ENCODE data around the gene RICTOR.
A peak's percentile ranks its signal among the peaks of the same experiment; 100 is the strongest.

Gene RICTOR

DNA sequence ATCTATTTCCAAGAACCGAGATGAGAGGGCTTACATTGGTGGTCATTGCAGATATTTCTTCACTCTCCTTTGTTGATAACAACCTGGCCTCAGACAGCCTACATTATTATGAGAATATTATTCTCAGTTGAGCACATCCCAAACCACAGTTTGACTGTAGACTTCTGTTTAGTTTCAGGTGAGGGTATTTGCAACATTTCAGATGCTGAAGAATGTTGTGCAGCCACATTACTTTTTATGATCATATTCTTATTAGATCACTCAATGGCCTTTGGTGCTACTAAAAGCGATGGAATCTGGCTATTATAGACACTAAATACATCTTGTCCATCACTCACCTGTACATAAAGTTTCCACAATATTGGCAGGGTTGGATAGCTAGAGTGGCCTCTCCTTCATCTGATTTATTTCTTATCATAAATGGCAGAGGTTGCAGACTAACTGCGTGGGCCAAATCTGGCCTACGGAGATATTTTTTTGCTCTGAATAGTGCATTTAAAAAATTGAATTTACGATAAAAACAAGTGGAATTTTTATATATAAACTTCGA is 26.2 kb upstream of the RICTOR start:
- no peak for DNase-seq (ENCODE audit: low read depth)

DNA sequence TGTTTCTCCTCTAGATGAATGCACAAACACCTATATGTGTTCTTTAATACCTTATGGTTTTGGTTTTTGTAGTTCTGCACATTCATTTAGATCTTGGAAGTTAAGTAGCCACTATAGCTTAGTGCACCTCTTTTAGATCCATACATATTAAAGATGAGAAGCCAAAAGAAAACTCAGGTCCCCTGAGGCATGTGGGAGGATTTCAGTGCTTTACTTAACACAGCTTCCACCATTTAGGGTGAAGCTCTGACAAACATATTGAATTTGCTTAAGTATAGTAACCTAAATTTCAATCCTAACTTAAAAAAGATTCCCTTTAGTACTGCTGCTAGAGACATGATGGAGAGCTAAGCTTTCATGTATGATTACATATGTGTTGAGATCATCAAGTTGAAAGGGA is 25.6 kb upstream of the RICTOR start:
- DNase-seq (ENCODE audit: low read depth), result no peak

DNA sequence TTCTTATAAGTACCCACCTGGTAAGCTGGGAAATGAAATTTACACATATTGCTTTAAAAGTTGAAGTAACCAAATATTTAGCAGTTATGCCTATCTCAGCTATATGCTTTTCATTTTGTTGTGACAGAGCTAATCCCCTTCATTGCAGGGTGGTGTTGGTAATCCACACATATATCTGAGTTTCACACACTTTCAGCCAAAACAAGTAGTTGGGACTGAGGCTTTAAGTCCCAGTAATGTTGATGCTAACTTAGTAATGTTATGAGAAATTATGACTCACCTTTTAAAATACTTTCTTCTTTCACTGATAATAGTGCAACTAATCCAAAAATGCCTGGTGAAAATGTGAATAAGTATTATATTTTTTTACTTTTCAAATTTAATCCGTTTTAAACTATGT is 19.2 kb upstream of the RICTOR start:
- no peak for DNase-seq (ENCODE audit: low read depth)

DNA sequence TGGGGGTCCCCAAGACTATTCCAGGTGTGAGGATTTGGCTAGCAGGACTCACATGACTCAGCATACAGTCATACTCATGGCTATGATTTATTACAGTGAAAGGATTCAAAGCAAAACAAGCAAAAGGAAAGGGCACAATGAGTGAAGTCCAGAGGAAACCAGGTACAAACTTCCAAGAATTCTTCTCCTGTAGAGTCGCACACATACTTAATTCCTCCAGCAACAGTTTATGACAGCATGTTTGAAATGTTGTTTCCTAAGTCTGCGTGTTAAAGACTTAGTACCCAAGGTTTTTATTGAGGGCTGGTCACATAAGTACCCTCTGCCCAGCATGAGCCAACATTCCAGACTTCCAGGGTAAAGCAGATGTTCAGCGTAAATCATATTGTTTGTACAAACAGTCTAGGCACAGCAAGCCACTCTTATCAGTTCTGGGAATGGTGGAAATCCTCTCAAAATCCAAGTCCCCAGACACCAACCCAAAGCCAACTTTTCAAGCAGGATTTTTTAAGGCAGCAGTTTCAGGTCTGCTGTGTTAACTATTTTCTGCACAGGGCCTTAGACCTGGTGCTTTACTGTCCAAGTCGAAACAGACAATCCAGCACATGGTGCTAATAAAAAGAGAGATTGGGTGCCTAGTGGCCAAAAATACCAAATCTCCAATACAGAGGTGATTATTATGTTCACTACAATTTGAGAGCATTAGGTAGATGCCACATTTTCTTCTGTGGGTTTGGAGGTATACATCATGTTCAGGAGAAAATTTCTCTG is 18.6 kb upstream of the RICTOR start:
- no peak for DNase-seq (ENCODE audit: low read depth)

DNA sequence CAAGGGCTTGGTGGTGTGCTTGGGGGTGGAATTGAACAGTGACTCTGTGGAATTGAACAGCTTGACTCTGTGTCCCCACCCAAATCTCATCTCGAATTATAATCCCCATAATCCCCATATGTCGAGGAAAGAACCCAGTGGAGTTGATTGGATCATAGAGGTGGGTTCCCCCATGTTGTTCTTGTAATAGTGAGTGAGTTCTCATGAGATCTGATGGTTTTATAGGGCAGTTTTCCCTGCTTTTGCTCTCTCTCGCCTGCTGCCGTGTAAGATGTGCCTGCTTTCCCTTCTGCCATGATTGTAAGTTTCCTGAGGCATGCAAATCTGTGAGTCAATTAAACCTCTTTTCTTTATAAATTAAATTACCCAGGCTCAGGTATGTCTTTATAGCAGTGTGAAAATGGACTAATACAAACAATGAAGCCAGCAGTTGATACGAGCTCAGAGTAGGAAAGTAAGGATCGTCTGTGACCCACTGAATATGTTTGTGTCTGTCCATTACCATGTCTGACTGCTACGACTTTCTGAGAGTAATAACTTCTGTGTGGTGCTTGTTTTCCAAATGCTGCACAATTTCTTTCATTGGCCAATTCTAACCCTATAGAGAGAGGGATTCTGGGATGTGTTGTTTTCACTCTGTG is 17.9 kb upstream of the RICTOR start:
- DNase-seq (ENCODE audit: low read depth), result no peak

DNA sequence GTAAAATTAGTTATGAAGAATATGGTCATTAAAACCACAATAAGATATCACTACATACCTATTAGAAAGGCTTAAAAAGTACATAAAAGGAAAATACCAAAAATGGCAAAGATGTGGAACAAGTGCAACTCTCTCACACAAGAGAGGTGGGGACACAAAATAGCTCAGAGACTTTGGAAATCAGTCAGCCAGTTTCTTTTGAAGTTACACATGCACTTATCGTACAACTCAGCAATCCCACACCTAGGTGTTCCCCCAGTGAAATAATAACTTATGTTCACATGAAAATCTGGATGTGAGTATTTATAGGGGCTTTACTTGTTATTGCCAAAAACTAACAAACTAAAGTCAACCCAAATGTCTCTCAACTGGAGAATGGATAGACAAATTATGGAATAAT is 9.8 kb upstream of the RICTOR start:
- DNase-seq (ENCODE audit: low read depth), result no peak

DNA sequence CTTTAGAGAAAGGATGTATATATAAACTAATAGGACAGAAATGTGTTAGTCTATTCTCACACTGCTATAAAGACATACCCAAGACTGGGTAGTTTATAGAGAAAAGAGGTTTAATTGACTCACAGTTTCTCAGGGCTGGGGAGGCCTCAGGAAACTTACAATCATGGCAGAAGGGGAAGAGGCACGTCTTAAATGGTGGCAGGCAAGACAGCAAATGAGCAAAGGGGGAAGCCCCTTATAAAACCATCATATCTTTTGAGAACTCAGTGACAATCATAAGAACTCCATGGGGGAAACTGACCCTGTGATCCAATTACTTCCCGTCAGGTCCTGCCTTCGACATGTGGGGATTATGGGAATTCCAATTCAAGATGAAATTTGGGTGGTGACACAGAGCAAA is 8.8 kb upstream of the RICTOR start:
- DNase-seq (ENCODE audit: low read depth), result no peak

DNA sequence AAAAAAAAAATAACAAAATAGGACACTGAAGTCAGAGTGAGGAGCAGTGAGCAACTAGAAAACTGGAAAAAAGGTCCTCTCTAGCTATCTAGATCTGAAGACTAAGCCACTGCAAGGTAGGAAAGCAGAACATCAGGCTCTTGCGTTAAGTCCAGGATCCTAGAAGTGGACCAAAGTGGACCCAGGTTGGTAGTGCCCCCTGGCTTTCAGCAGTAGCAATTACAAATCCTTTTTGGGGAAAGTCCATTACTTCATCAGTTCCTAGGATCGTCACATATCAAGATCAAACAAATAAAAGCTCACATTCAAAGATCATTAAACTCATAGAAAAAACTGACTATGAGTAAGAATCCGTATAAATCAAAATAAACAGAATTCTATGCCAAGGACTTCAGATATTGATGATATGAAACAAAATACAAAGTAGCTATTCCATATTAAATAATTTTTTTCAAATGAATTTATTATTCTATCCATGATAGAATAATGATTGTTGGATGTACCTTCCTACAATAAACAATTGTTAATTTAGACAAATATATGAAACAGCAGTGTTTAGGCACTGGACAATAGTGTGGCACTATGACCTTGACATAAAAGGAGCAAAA is 6.5 kb upstream of the RICTOR start:
- no peak for DNase-seq (ENCODE audit: low read depth)

DNA sequence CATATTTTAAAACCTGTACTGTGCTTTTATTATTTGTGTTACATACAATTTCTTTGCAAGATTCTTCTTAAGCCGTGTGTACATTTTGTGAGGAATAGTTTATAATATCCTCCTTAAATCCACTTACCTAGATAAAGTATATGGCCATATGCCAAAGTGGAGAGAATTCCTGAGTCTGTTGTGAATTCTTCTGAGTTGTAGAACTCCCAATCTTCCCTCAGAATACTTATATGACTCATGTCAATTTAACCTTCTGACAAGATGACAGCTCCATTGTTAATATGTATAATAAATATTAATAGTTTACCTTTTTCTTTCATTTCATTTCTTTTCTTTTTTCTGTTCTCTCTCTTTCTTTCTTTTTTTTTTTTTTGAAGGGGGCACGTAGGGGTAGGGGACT is 6.0 kb upstream of the RICTOR start:
- DNase-seq (ENCODE audit: low read depth), result no peak

DNA sequence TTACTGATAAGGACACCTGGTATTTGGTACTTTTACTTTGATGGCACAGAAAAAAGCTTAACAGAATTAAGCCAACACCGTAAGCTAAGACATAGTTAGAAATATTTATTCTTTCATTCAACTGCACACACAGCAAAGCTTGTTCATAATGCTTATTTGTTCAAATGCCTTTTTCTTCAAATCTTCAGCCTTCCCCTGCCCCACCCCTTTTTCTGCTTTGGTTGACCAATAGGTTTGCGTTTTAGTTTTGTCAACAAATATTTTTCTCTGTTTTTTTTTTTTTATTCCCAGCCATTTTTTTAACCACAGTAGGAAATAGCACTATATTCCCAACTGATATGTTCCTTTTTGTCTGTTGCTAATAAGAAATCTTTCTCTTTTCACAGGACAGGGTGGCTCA is 4.9 kb upstream of the RICTOR start:
- no peak for DNase-seq (ENCODE audit: low read depth)

DNA sequence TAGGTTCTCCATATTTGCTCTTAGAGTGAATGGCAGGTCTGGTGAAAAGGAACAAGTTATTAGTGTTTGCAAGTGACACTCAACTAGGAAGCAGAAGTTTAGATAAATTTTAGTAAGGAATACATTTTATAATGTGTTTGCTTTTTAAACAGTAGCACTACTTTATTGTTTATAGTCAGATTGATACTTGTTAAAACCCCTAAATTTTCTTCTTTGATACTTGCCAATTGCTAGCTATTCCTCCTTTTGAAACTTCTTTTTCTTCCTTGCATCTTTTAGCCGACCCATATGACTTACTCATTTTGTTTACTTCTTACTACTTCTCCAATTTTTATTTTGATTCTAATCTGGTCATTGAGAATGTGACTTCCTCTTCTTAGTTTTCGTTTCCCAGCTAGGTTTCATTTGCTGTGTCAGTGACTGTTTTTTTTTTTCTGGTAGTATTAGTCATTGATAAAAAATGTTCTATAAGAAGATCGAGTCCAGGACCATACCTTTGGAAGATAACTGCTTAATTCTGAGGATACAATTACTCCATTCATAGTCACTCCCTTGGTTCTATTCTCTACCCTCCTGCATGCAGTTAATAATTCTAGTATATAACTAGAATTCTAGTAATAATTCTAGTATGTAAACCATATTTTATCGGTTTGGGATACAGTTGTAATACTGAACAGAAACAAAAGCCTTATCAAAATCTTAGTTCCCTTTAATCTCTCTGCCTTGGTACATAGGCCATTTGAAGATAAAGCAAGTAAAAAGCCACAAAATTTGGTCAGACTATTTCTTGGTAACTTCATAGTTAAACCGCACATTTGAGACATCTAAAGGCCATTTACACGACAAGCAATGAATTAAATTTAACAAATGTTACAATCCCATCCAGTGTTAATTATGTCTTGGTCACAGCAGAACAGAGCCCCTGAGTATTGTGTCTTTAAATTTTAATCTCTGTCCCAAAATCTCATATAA is 2.8 kb upstream of the RICTOR start:
- DNase-seq (ENCODE audit: low read depth), result no peak

DNA sequence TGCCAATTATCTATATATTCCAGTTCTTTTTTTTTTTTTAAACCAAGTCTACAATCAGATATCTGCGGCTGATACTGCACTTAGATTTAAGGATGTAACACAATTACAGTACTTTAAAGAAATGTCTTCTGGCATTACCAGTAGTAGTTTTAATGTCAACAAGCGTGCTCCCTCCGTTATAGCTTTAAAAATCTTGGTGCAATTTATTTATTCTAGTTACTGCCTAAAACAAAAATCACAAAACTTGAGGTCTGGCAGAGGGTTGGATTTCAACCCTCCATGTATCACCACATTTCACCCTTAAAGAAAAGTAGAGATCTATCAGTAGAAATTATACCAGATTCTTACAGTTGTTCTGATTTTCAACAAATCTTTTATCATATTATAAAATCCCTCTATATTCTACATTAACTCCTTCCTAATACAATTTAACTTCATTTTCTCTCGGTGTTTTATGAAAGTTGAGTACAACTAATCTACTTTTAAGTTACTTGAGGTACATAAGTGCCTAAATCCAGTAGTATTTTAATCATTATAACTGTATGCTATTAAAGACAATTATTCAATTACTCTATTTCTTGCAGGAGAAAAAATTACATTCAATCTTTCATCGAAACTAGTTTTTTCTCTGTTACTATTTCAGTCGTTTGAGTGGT is 2.0 kb upstream of the RICTOR start:
- DNase-seq (ENCODE audit: low read depth), result no peak

DNA sequence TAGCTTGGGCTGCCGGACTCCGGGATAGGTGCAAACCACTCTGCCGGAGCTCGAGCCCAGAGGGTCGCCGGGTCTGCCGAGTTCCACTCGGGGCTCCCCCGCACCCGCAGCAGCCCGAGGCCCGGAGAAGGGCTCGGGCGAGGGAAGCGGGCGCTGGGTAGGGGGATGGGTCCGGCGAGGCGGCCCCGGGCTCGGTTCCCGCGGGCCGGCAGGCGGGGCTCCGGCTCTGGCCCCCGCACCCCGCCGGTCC is 507 bp downstream of the RICTOR start:
- DNase-seq (ENCODE audit: low read depth), result no peak

DNA sequence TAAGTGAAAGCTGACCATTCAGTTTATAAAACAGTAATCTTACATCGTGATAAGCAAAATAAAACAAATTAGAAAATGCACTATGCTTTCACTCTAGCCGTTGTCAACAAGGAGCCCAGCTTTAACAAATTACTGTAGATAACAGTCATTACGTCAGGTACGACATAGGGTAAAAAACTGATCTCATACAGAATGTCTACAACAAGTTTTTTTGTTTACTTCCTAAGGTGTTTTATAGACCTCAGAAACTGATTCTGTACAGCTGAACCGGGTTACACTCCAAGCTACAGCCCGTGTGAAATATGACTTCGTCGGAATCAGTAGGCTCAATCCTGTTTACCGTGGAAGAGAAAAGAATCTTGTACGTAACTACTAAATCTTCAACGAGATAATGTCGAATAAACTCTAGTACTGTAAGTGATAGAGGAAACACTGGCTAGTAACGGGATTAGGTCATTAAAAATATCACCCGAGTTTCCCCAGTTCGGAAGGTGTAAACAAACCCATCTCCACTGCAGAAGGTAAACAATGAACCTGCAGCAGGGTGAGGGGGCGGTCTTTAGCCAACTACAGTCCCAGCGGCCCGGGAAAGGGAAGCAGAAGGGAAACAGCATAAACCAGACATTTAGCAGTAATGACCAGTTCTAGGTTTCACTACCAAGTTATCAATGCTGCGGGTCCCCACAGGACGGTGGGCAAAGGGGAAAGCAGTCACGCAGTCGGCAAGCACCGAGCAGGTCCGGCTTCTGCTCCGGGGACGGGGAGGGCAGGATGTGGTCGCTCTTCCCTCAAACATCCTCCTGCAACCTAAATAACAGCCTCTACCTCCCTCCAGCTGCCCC is 1.1 kb downstream of the RICTOR start:
- DNase-seq (ENCODE audit: low read depth), result peak; percentile 19

DNA sequence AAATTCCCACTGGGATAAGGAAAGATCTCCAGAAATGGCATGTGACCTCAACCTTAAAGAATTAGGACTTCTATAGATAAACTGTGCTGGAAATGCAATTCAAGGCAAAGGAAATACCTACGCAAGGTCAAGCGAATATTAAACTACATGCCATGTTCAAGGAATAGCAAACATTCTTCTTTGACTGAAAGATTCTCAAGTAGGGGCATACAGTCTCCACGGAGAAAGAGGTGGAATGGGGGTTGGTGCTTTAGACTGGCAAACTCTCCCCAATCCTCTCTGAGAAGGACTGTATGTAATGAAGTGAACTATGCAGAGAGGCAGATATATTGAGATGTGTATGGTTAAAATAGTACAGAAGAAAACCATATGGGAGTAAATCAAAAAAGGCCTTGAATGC is 6.1 kb downstream of the RICTOR start:
- DNase-seq (ENCODE audit: low read depth), result no peak

DNA sequence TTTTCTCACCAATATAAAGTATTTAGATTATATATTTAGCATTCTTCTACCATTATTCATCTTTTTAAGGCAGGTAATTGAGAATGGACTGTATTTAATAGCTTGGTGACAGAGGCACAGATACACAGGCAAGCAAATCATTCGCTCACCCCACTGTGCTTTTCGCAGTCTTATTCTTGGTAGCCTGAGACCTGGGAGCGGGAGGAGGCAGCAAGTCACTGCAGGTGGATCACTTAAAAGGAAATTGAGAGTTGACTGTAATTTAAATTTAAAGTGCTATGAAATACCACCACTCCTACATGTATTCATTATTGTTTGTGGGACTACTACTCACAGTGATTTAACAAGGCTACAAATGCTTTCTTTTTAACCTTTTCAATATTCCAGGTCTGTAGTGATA is 9.7 kb downstream of the RICTOR start:
- DNase-seq (ENCODE audit: low read depth), result no peak

DNA sequence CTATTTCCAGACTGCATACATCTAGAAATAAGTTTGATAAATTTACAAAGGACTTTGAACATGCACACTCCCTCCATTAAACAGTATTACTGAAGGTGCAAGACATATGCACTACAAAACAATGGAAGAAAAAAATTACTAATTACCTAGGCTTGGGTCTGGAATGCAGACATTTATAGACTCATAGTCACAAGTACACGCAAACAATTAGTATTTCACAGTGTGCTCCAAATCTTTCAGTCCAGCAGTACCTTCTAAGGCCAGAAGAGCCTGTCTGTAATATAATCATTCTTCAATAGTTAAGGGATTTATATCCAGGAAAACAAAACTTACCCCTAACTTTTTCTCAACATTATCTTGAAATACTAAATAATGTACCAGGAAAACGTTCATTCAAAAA is 11.2 kb downstream of the RICTOR start:
- no peak for DNase-seq (ENCODE audit: low read depth)

DNA sequence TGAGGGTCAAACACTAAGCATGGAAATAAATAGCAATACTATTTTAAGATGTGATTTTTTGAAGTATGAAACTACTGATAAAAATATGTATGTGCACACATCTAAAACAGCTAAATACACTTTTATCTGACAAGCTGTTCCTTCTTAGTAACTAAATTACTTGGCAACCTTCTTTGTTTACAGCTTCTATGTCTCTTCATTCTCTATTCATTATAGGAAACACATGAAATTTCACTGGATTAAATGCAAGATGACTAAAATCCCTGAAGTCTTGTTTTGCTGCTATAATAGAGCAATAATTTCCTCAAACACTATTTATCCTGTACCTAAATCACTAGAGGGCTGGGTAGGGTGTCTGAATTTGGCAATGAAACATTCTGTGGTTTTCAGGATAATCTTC is 11.7 kb downstream of the RICTOR start:
- no peak for DNase-seq (ENCODE audit: low read depth)

DNA sequence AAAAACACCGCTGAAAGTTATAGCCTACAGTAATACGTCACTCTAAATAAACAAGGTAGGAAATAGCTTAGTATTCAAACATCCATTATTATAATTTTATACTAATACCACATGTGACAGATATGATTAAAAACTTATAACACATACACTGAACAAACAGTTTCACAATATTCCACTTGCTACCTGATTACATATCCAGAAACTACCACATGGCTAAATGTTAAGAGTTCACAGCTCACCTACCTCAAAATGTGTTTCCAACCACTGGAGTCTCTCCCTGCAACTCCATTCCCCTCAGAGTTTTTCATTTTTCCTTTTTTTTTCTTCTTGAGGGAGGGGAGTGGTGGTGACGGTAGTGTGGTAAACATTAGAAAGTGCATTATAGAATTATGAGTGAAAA is 12.1 kb downstream of the RICTOR start:
- DNase-seq (ENCODE audit: low read depth), result no peak

DNA sequence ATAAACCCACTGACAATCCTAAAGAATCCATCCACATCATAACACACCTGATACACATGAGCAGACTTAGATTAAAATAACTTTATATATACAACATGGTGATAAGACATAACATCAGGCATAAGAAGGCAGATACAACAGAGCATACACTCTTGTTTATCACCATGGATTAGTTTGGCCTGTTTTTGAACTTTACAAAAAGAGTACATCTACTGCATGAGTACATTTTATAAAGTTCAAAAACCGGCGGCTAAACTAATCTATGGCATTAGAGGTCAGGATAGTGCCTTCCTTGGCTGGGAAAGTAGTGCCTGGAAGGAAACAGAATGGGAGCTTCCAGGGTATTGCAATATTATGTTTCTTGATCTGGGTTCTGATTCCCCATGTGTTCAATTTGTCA is 15.1 kb downstream of the RICTOR start:
- DNase-seq (ENCODE audit: low read depth), result no peak

All from stimulated activated CD8-positive, alpha-beta memory T cell treated with anti-CD3 and anti-CD28 coated beads, Interleukin-7, amount 100 ng/mL, for 24 hours (primary cell).